PC-9 (cell line): ENCODE measurements around the gene POLD4. TPM values are rescaled to one million over a fixed set of nuclear protein-coding genes. Genes with fewer than 3 reads are reported as not detected.

Experiments used
- BruUV-seq: library from RNA; stranded (reverse); fragments of 400-500 nt; replicated peaks from 2 replicates; lab custom pipeline; 2021; lab: Mats Ljungman, UMichigan
- CTCF ChIA-PET: fragments of 300-600 bp; sonication (Branson Sonifier 250); formaldehyde crosslinking; loops from one replicate; lab custom pipeline; 2022; ENCODE audit warnings: antibody characterized with exemption; lab: Charles Lee
- POLR2A ChIA-PET: fragments of 300-600 bp; sonication (Branson Sonifier 250); formaldehyde crosslinking; loops from one replicate; lab custom pipeline; 2022; ENCODE audit warnings: antibody characterized with exemption; ENCODE audit not compliant: unreplicated experiment; lab: Charles Lee
- DNase-seq, 2 experiments: peaks; one replicate each; pipeline versions ENCODE4 v3.0.0 to v3.0.0-alpha.2; 2015 to 2022; ENCODE audit warnings: mixed read lengths in 1 of 2
- H2AFZ ChIP-seq: fragments of 200-600 bp; sonication (generic); 2 replicates; pipeline ENCODE4 v1.8.1; 2017; ENCODE audit warnings: antibody characterized with exemption
- H3F3A ChIP-seq: fragments of 200-600 bp; sonication (generic); 2 replicates; pipeline ENCODE4 v1.8.1; 2017; ENCODE audit warnings: antibody characterized with exemption, mild to moderate bottlenecking, low read depth; ENCODE audit not compliant: insufficient read depth
- H3K27ac ChIP-seq: fragments of 200-600 bp; sonication (generic); 2 replicates; pipeline ENCODE4 v1.6.1; 2016; ENCODE audit warnings: mixed run types
- H3K27me3 ChIP-seq: fragments of 200-600 bp; sonication (generic); 2 replicates; pipeline ENCODE4 v1.6.1; 2016; ENCODE audit warnings: low read depth, mixed run types; ENCODE audit not compliant: insufficient read depth
- H3K36me3 ChIP-seq: fragments of 200-600 bp; sonication (generic); 2 replicates; pipeline ENCODE4 v1.6.1; 2016; ENCODE audit warnings: low read depth, mixed run types
- H3K4me1 ChIP-seq: fragments of 200-600 bp; sonication (generic); replicated peaks from 2 replicates; pipeline ENCODE4 v1.6.1; 2016; ENCODE audit warnings: mixed run types; ENCODE audit not compliant: insufficient read depth
- H3K4me2 ChIP-seq: fragments of 200-600 bp; sonication (generic); 2 replicates; pipeline ENCODE4 v1.6.1; 2017; ENCODE audit warnings: mixed run types
- H3K4me3 ChIP-seq: fragments of 200-600 bp; sonication (generic); 2 replicates; pipeline ENCODE4 v1.6.1; 2016; ENCODE audit warnings: mixed run types
- H3K79me2 ChIP-seq: fragments of 200-600 bp; sonication (generic); 2 replicates; pipeline ENCODE4 v1.6.1; 2017; ENCODE audit warnings: low read depth, mixed run types
- H3K9me2 ChIP-seq: fragments of 200-600 bp; sonication (generic); 2 replicates; pipeline ENCODE4 v1.8.1; 2017; ENCODE audit warnings: mild to moderate bottlenecking; ENCODE audit not compliant: insufficient read depth
- H3K9me3 ChIP-seq: fragments of 200-600 bp; sonication (generic); 2 replicates; pipeline ENCODE4 v1.8.1; 2016; ENCODE audit warnings: low read depth; ENCODE audit not compliant: insufficient read depth
- H4K20me1 ChIP-seq: fragments of 200-600 bp; sonication (generic); 2 replicates; pipeline ENCODE4 v1.8.1; 2017; ENCODE audit not compliant: insufficient read depth
- EZH2 ChIP-seq: fragments of 200-600 bp; sonication (generic); IDR thresholded peaks from 2 replicates; pipeline ENCODE4 v1.8.0; 2017; ENCODE audit warnings: antibody characterized with exemption, low read depth
- intact Hi-C: fragments of 100-400 bp; cut with micrococcal nuclease; formaldehyde crosslinking; loops from one replicate; pipeline ENCODE4 v1.10.0; 2022; ENCODE audit not compliant: unreplicated experiment
- total RNA-seq: library from RNA; stranded (reverse); gene quantifications from 2 replicates; pipeline ENCODE4 v1.2.3, GENCODE V29; 2021
- TF ChIP-seq, protein P1 (sequence below): fragments of 200-600 bp; sonication (generic); conservative IDR thresholded peaks from 2 replicates; pipeline ENCODE4 v1.6.1; 2017; ENCODE audit warnings: mixed run types, antibody characterized with exemption, mild to moderate bottlenecking, moderate library complexity

Gene POLD4
- total RNA-seq, 1 experiment from 2014 or later = 67.1 TPM

DNA sequence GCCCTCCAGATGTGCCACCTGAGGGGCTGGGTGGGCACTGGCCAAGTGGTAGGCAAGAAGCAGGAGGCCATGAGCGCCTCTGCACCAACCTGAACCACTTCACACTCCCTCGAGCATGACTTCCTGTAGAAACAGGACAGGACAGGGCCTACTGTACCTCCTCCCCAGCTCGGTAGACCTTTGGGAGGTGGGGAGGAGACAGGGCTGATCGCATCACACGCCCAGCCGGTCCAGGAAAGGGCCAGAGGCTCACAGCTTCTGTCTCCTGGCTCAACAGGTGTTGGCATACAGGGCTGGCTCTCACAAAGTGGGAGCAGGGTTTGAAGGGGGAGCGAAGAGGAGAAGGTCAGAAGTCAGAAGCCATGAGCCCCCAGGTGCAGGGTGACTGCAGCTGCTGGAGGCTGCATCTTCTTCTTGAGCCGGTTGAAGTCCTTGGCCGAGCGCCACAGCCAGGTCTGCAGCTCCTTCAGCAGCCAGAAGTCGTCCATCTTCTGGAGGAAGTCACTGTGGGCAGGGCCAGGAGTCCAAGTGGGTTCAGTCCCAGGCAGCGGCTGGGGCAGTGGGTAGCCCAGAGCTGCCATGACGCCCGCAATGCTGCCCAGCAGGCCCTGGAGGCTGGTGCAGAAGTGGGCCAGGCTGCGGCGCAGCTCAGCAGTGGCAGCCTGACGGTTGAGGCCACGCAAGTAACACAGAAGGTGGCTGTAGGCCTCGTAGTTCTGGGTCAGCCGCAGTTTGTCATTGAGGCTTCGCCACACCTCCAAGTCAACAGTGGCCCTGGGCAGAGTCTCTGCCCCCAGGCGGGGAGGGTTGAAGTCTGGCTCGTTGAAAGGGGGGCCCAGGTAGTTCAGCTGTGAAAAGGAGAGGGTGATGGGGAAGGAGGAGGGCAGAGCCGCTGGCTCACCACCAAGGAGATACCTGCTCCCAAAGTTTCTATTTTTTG lies 11.7 kb upstream of the POLD4 start:
- H2AFZ ChIP-seq = no peak overlapping the region
- no peak overlapping the region for H3K4me3 ChIP-seq
- H3K4me2 ChIP-seq = no peak overlapping the region
- H3K4me1 ChIP-seq = no peaks in the 10 kb centered on the region
- H3K79me2 ChIP-seq = peaks cover 30% of the 10 kb centered on the region
- no peaks in the 10 kb centered on the region for H3K9me2 ChIP-seq
- no TSS peak for BruUV-seq
- H3K36me3 ChIP-seq = peaks cover 19% of the 10 kb centered on the region
- H3K27me3 ChIP-seq = no peaks in the 10 kb centered on the region
- H3K27ac ChIP-seq = no peak overlapping the region
- peaks cover 59% of the 10 kb centered on the region for H3F3A ChIP-seq
- CTCF ChIA-PET = no interaction called here
- H4K20me1 ChIP-seq = peaks cover 45% of the 10 kb centered on the region
- no peaks in the 10 kb centered on the region for H3K9me3 ChIP-seq
- intact Hi-C loops = no loop called here
- no peak for TF ChIP-seq EZH2
- TF ChIP-seq, protein P1, sequence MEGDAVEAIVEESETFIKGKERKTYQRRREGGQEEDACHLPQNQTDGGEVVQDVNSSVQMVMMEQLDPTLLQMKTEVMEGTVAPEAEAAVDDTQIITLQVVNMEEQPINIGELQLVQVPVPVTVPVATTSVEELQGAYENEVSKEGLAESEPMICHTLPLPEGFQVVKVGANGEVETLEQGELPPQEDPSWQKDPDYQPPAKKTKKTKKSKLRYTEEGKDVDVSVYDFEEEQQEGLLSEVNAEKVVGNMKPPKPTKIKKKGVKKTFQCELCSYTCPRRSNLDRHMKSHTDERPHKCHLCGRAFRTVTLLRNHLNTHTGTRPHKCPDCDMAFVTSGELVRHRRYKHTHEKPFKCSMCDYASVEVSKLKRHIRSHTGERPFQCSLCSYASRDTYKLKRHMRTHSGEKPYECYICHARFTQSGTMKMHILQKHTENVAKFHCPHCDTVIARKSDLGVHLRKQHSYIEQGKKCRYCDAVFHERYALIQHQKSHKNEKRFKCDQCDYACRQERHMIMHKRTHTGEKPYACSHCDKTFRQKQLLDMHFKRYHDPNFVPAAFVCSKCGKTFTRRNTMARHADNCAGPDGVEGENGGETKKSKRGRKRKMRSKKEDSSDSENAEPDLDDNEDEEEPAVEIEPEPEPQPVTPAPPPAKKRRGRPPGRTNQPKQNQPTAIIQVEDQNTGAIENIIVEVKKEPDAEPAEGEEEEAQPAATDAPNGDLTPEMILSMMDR = no peak
- POLR2A ChIA-PET = interaction anchor here (0.6 kb wide), 1 partner anchor 9 kb away, joined by 4 read pairs; no protein-coding TSS in a partner anchor
- no peak for DNase-seq

DNA sequence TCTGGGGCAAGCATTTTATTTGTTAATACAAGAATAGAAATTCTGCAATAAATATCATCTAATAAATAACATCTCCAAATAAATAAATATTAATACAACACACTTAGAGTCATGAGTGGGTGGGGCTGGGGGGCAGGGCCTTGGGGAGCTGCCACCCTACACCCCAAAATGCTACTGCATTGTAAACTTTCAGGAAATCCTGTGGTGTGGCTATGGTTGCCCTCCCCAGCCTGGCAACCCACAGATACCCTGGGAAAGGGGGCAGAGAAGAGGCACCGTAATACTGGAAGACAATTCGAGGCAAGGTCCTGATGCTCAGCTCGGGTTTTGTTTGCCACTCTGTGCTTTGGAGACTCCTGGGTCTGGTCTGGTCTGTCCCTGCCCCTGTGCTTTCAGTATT lies 10.8 kb upstream of the POLD4 start:
- no peaks in the 10 kb centered on the region for H3K27me3 ChIP-seq
- peaks cover 36% of the 10 kb centered on the region for H4K20me1 ChIP-seq
- peaks cover 19% of the 10 kb centered on the region; the same call in 1 of the 2 replicates for H3K36me3 ChIP-seq
- no peak overlapping the region for H2AFZ ChIP-seq
- peaks cover 21% of the 10 kb centered on the region for H3K79me2 ChIP-seq
- peaks cover 57% of the 10 kb centered on the region for H3F3A ChIP-seq
- peaks cover 2% of the 10 kb centered on the region for H3K4me1 ChIP-seq
- TF ChIP-seq, protein P1 = no peak
- TF ChIP-seq EZH2 = no peak
- intact Hi-C loops = no loop called here
- DNase-seq = no peak
- no peak overlapping the region for H3K4me3 ChIP-seq
- no peak overlapping the region for H3K27ac ChIP-seq
- H3K9me2 ChIP-seq = no peaks in the 10 kb centered on the region
- H3K9me3 ChIP-seq = no peaks in the 10 kb centered on the region
- ChIA-PET CTCF (no interaction called here), POLR2A (no interaction called here)
- no peak overlapping the region for H3K4me2 ChIP-seq
- BruUV-seq = no TSS peak

DNA sequence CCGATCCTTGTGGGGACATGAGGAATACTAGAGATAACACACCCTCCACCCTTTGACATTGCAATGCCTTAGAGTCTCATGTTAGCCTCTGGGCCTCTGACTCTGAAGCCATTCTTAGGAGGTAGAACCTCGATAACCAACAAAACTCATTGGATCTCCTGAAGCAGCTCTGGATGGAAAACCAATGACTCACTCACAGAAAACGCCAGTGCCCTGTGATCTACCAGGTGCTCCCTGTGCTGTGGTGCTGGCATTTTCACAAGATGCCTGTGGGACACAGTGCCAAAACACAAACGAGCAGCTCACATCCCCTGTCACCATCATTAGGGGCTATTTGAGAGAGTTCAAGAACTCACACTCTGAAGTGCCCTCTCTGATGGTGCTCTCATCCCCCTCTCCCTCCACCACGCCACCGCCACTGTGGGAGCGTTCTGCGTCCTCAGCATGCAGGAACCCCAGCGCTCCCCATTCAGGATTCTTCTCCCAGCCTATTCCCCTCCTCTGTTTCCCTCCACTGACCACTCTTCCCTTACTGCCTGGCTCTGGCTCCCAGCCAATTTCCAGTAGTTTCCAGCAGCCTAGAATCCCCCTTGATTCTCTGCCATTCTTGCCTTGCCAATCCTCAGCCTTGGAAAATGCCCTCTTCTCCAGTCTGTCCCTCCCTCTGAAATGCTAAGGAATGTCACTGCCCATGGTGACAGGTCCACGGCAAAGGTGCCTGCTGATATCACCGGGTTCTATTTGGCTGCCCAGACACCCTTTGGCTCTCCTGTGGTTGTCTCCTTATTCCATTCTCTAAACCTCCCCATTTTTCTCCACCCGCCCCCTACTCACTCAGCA lies 4.7 kb upstream of the POLD4 start:
- no peaks in the 10 kb centered on the region for H3K9me2 ChIP-seq
- no peaks in the 10 kb centered on the region for H3K9me3 ChIP-seq
- H3K36me3 ChIP-seq = no peaks in the 10 kb centered on the region
- DNase-seq = peak; percentile 59 to 90
- H3K4me2 ChIP-seq = peak overlapping the region; percentile 97
- peaks cover 57% of the 10 kb centered on the region for H3K4me1 ChIP-seq
- H3K27ac ChIP-seq = peak overlapping the region; percentile 90
- H3K27me3 ChIP-seq = no peaks in the 10 kb centered on the region
- peaks cover 83% of the 10 kb centered on the region for H3F3A ChIP-seq
- H3K79me2 ChIP-seq = peaks cover 14% of the 10 kb centered on the region
- POLR2A ChIA-PET = interaction anchor here (0.5 to 1.1 kb wide), 8 partner anchors 16 to 1653 kb away, joined by 3 to 19 read pairs (median 5); no protein-coding TSS in a partner anchor
- intact Hi-C loops = loop anchor here (1.0 to 2.0 kb wide), 2 partner anchors 24 to 149 kb away; no protein-coding TSS in a partner anchor
- no TSS peak for BruUV-seq
- TF ChIP-seq, protein P1 = no peak
- TF ChIP-seq EZH2 = no peak
- CTCF ChIA-PET = interaction anchor here (0.6 to 3.6 kb wide), 5 partner anchors 9 to 788 kb away, joined by 3 to 174 read pairs (median 6); partner anchors contain the start of gene RAD9A
- no peak overlapping the region for H2AFZ ChIP-seq
- peak overlapping the region; percentile 38; the same call in 1 of the 2 replicates for H3K4me3 ChIP-seq
- H4K20me1 ChIP-seq = 0 out of 2 replicates have a peak, but pooled peaks cover 4% of the 10 kb centered on the region
